Testis (tissue), 2 donors: ENCODE measurements around the gene GID8.

Source experiments
- CTCF ChIP-seq, 3 experiments: fragments of 450-650 bp in 2 of 3; fragments of 200-600 bp in 1 of 3; sonication (generic) in 1 of 3; IDR thresholded peaks; one replicate each; pipeline ENCODE4 v1.5.1; 2016 to 2019; ENCODE audit warnings: antibody characterized with exemption in 3 of 3, mild to moderate bottlenecking in 2 of 3, moderate library complexity in 1 of 3
- POLR2A ChIP-seq: fragments of 450-650 bp; IDR thresholded peaks from one replicate; pipeline ENCODE4 v1.6.1; 2017; ENCODE audit warnings: antibody characterized with exemption, mild to moderate bottlenecking, moderate library complexity

GRCh38 chr20:62949153-62949821 lies 11.3 kb downstream of the GID8 start:
- TF ChIP-seq CTCF (IDR thresholded peaks at IDR 0.05) (no peak), POLR2A (no peak)
